GF-D8 (cell line): ENCODE results near the gene GNB3.
A peak's percentile ranks its signal among the peaks of the same experiment; 100 is the strongest.
"Not testable (repeated sequence)": the region's sequence is repeated elsewhere in the genome, so short reads cannot be mapped to it uniquely, and the experiment has no call there.

Experiments
- DNase-seq: peaks from one replicate; lab custom pipeline; 2025; lab: John Stamatoyannopoulos, UW

Gene GNB3

GRCh38 chr12:6860942-6861341 is 20.2 kb downstream of the GNB3 start:
- DNase-seq = no peak

GRCh38 chr12:6861391-6861790 is 20.7 kb downstream of the GNB3 start:
- no peak for DNase-seq

- no peak for DNase-seq
These were observed 22.3 kb downstream of the GNB3 start for GRCh38 chr12:6863033-6863432.

GRCh38 chr12:6863586-6864321 is 23.0 kb downstream of the GNB3 start:
- DNase-seq = no peak

GRCh38 chr12:6865307-6865706 is 24.6 kb downstream of the GNB3 start:
- not testable (repeated sequence) for DNase-seq

- DNase-seq = no peak
These were observed 25.6 kb downstream of the GNB3 start for GRCh38 chr12:6866163-6866919.

- DNase-seq = no peak
These were observed 26.2 kb downstream of the GNB3 start for GRCh38 chr12:6866920-6867412.

GRCh38 chr12:6867413-6868210 is 26.9 kb downstream of the GNB3 start, which contains the start of gene TPI1:
Gene TPI1 (plus strand): TSS chr12:6867531. CDS start chr12:6867567, 36 bp downstream.
- DNase-seq = peak; percentile 51

GRCh38 chr12:6868211-6869048 is 27.7 kb downstream of the GNB3 start:
- no peak for DNase-seq

GRCh38 chr12:6869049-6870021 is 28.6 kb downstream of the GNB3 start:
- DNase-seq = no peak

GRCh38 chr12:6870304-6870703 is 29.6 kb downstream of the GNB3 start:
- DNase-seq = not testable (repeated sequence)

GRCh38 chr12:6871052-6871957 is 30.6 kb downstream of the GNB3 start:
- no peak for DNase-seq

GRCh38 chr12:6872073-6873048 is 31.6 kb downstream of the GNB3 start:
- peak; percentile 23 for DNase-seq

GRCh38 chr12:6873094-6874014 is 32.6 kb downstream of the GNB3 start, which contains the start of gene SPSB2:
Gene SPSB2 (minus strand): TSS chr12:6873303. CDS start chr12:6872901, 402 bp downstream.
- peak; percentile 79 for DNase-seq

- not testable (repeated sequence) for DNase-seq
These were observed 33.3 kb downstream of the GNB3 start for GRCh38 chr12:6874015-6874368.

GRCh38 chr12:6879824-6880223 is 39.1 kb downstream of the GNB3 start:
- not testable (repeated sequence) for DNase-seq

- DNase-seq = no peak
These were observed 42.5 kb downstream of the GNB3 start for GRCh38 chr12:6883252-6883651.
